Activated CD8-positive, alpha-beta memory T cell treated with anti-CD3 and anti-CD28 coated beads, Interleukin-2, amount 50 U/mL, for 24 hours (primary cell): Measurements from ENCODE around the gene BHLHE23.

ENCODE experiments used
- DNase-seq: peaks from one replicate; pipeline ENCODE4 v3.0.0-alpha.2; 2020; ENCODE audit errors: extremely low read depth

Gene BHLHE23

GRCh38 chr20:62972845-62973745 lies 33.7 kb downstream of the BHLHE23 start:
- DNase-seq, result no peak

GRCh38 chr20:62971950-62972844 lies 34.6 kb downstream of the BHLHE23 start:
- DNase-seq, result peak; percentile 66

- DNase-seq, result no peak
Observed at GRCh38 chr20:62971211-62971949, 35.4 kb downstream of the BHLHE23 start.

DNA sequence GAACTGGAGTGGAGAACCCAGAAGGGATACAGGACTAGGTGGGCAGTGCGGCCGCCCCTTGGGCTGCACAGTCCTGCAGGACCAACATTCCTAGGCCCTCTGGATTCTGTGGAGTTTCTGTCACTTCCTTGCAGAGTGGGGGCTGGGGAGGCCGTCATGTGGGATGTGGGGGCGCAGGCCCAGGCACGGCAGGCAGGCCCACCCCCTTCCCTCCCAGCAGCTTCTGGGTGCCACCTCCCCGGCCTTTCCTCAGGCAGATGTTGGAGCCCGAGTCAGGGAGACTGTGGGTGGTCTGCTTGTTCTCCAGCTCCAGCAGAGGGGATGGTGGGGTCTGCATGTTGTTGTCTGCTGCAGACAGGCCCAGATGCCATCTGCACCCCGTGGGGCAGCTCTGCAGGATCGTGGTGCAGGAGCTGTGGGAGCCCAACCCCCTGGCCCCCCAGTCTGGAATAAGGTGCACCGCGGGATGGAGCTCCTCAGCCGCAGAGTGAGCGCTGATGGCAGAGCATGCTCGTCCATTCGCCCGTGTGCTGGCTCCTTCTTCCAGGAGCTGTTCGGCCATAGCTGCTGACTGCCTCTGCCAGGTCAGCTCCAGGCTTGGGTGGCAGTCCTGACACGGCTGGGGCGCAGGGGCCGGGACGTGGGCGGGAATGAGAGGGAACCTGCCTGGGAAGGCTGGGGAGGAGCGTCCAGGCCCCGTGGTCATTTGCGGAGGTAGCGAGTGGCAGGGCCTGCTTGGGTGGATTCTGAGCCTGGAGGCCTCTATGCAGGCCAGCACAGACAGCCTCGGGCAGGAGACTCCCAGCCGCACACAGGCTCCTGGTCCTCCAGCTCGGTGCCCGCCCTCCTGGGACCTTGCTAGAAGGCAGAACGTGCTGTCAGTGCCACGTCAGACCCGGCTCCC lies 36.2 kb downstream of the BHLHE23 start:
- no peak for DNase-seq

DNA sequence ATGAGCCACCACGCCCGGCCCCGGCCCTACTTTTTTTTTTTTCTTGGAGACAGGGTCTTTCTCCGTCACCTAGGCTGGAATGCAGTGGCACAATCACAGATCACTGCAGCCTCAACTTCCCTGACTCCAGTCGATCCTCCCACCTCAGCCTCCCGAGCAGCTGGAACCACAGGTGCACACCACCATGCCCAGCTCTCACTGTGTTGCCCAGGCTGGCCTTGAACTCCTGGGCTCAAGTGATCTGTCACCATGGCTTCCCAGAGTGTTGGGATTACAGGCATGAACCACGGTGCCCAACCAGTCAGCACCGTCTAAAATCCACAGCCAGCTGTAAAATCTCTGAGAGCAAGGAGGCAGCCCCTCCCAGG lies 36.8 kb downstream of the BHLHE23 start:
- no peak for DNase-seq

DNA sequence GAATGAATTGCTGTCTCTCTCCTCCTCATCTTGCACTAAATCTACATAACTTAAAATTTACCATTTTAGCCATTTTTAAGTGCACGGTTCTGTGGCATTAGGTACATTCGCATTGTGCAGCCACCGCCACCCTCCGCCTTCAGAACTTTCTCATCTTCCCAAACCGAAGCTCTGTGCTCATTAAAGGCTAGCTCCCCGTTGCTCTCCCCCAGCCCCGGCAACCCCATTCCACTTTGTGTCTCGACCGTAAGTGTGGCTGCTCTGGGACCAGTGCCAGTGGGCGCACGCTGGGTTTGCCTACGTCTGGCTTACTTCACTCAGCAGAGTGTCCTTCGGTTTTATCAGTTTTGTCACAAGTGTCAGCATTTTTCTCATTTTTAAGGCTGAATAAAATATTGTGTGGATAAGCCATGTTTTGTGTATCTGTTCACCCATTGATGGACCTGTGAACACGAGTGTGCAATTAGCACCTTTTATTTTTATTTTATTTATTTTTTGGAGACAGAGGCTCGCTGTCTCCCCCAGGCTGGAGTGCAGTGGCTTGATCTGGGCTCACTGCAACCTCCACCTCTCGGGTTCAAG lies 37.5 kb downstream of the BHLHE23 start:
- no peak for DNase-seq

GRCh38 chr20:62968378-62969178 lies 38.2 kb downstream of the BHLHE23 start:
- DNase-seq, result no peak

- no peak for DNase-seq
Observed at GRCh38 chr20:62967628-62968351, 39.0 kb downstream of the BHLHE23 start.

GRCh38 chr20:62967149-62967501 lies 39.6 kb downstream of the BHLHE23 start:
- no peak for DNase-seq

DNA sequence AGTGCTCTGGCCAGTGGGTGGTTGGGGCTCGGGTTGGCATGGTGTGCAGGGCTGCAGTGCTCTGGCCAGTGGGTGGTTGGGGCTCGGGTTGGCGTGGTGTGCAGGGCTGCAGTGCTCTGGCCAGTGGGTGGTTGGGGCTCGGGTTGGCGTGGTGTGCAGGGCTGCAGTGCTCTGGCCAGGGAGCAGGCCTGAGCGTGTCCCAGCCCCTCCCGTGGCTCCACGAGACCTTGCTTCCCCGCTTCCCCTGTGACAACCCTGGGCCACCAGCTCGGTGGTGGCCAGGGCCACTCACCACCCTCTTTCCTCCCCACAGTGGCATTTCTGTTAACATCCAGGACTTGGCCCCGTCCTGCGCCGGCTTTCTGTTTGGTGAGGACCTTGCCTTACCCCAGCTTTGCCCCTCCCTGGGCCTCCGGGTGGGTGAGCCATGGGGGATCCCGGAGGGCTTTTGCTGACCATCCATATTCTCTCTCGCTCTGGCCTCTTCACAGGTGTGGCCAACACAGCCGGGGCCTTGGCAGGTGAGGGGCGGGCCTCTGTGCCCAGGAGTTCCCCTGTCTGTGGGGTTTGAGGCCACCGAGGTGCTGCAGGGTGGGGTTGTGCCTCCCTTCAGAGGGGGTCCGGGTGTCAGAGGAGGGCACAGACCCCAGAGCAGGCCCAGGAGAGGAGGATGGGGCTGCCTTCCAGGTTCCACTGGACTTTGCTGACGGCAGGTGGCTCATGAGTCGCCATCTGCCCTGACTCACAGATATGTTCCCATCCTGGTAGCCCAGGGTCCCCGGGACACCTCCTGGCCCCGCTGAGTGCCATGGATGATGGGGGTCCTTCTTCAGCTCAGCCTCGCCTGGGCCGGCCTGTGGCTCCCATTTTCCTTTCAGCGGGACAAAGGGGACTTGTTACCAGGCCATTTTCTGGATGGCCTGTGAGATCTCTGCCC lies 40.3 kb downstream of the BHLHE23 start:
- no peak for DNase-seq

GRCh38 chr20:62965363-62965771 lies 41.4 kb downstream of the BHLHE23 start:
- DNase-seq, result no peak

- no peak for DNase-seq
Observed at GRCh38 chr20:62964700-62965099, 42.1 kb downstream of the BHLHE23 start.

DNA sequence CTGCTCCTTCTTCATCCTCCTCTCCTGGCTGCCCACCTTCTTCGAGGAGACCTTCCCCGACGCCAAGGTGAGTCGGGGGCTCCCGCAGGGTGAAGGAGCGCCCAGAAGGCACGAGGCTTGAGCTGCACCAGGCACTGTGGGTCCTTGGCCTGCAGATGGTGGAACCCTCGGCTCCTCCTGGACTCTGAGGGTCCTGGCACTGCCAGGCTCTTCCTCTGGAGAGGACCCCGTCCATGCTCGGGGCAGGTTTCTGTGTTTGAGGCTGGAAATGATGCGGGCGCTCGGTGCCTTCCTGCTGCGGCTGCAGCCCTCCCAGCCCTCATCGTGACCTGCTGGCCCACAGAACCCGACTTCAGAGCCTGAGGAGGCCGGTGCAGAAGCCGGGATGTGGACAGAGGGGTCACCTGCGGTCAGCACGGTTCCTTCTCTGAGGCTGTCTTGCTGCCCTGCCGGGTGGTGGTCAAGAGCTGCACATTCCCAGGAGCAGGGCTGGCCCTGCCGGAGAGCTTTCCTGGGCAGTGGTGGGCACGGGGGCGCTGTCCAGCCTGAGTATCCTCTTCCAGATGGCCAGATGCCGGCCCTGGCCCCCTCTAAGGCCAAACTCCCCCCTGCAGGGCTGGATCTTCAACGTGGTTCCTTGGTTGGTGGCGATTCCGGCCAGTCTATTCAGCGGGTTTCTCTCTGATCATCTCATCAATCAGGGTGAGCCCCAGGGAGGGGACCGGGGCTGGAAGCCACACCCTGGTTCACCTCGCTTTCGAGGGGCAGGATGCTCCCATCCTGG lies 43.0 kb downstream of the BHLHE23 start:
- DNase-seq, result no peak

DNA sequence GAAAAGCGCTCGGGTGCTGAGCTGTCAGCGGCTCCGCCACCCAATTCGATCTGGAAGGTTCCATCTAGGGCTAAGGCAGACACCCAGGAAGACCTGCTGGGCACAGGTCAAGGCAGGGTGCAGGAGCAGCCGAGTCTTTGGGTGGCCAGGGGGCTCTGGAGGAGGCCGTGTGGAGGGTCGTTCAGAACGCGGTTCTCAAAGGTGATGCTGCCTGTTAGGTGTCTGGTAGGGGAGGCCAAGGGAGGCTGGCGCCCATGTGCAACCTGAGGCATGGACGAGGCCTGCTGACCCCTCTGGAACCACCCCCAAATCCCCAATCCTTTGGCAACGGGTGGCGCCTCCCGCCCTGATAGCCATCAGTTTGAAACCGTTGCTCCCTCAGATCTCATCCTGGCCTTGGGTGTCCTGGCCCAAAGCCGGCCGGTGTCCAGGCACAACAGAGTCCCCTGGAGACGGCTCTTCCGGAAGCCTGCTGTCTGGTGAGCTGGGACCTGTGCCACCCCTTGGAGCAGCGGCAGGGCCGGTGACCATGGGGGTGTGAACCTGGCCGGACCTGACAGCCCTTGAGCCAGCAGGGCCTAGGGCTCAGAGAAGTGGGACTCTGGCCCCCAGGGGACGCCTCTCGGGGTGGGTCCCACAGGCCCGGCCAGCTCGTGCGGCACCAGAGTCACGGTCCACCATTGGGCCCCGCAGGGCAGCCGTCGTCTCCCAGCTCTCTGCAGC lies 43.7 kb downstream of the BHLHE23 start:
- DNase-seq, result no peak

- DNase-seq, result no peak
Observed at GRCh38 chr20:62962221-62962879, 44.4 kb downstream of the BHLHE23 start.

DNA sequence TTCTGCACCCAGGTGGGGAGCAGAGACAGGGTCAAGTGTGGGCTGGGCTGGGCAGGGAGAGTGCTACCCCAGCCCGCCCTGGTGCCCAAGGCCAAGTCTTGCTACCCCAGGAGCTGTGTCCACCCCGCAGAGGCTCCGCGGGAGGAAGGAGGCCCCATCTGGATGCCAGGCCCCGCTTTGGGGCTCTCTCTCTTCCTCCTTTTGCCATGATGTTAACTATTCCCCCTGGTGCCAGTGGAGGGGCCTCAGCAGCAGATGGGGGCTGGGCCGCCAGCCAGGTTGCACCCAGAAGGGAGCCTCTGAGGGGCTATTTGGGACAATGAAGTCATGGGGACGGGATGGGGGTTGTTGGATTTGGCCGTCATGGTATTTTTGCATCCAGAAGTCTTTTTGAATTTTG lies 45.0 kb downstream of the BHLHE23 start:
- DNase-seq, result no peak
